BE2C (cell line): ENCODE data around the gene STXBP1.

Source experiments
- DNase-seq: peaks from one replicate; pipeline ENCODE4 v3.0.0-alpha.2; 2020
- H3K27me3 ChIP-seq: fragments of 250-450 bp; sonication (Bioruptor Pico); 2 replicates; pipeline ENCODE4 v1.5.1; 2020; ENCODE audit warnings: mild to moderate bottlenecking
- H3K36me3 ChIP-seq: fragments of 250-450 bp; sonication (Bioruptor Pico); 2 replicates; pipeline ENCODE4 v1.5.1; 2020; ENCODE audit warnings: mild to moderate bottlenecking
- H3K4me1 ChIP-seq: fragments of 250-450 bp; sonication (Bioruptor Pico); 2 replicates; pipeline ENCODE4 v1.5.1; 2020
- H3K4me3 ChIP-seq: 2 replicates; pipeline ENCODE4 v1.5.1; 2011; ENCODE audit warnings: low read depth, low read length
- H3K9me3 ChIP-seq: fragments of 250-450 bp; sonication (Bioruptor Pico); 2 replicates; pipeline ENCODE4 v1.5.1; 2020
- CTCF ChIP-seq: IDR thresholded peaks from 2 replicates; pipeline ENCODE4 v1.5.1; 2012; ENCODE audit warnings: mild to moderate bottlenecking, low read depth, low read length

STXBP1 gene

DNA sequence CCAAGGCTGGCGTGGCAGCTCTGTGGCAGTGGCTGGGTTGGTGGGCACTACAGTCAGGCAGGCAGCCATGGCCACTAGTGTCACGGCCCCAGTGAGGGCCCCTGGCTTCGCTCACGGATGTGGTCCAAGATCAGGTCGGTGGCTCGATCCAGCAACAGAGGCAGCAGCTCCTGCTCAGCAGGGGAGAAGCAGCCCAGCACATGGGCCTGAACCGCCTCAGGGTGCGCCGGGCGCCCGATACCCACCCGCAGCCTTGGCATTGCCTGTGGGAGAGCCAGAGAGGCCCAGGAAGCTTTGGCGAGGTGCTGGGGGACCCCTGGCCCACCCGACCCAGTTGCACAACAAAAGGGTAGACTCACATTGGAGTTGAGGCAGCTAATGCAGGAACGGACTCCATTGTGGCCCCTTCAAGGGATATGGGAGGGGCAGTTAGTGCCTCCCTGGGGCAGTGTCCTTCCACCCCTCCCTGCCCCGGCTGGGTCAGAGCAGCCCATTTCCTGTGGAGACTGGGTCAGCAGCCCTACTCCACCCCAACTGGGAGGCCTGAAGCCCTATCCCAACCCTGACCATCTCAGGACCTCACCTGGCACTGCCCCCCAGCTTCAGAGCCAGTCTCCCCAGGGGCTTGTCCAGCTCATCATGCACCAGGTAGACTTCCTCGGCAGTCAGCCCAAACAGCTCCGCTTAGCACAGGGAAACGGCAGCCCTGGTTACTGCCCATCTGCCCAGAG lies 102.1 kb downstream of the STXBP1 start:
- H3K9me3 ChIP-seq, result 0 out of 2 replicates have a peak, but pooled peaks cover under 1% of the 10 kb centered on the region
- DNase-seq, result no peak
- TF ChIP-seq CTCF, result no peak
- peak overlapping the region; percentile 88 for H3K4me3 ChIP-seq
- no peaks in the 10 kb centered on the region for H3K27me3 ChIP-seq
- no peaks in the 10 kb centered on the region; the same call in 1 of the 2 replicates for H3K36me3 ChIP-seq
- H3K4me1 ChIP-seq, result peaks cover 4% of the 10 kb centered on the region

DNA sequence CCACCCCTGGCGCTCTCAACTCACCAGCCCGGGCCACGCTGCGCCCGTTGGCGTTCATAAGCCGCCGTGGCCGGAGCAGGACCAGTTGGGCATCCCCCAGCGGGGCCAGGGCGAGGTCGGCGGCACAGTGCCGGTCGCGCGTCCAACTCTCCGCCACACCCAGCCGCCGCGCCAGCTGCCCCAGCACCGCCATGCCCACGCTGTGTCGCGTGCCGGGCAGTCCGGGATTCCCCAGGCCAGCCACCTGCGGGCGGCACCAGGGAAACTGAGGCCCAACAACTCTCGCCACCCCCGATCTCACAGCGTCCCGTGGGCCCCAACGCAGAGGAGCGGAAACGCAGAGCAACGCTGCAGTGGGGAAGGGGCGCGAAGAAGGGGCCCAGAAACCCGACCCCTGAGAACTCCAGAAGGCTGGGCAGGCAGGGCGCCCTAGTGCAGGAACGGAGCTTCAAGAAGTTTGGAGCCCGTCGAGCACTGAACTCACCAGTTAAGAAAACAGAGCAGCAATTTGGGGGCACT lies 102.9 kb downstream of the STXBP1 start:
- H3K27me3 ChIP-seq, result no peaks in the 10 kb centered on the region
- TF ChIP-seq CTCF, result no peak
- no peaks in the 10 kb centered on the region for H3K36me3 ChIP-seq
- peaks cover 8% of the 10 kb centered on the region for H3K4me1 ChIP-seq
- H3K9me3 ChIP-seq, result no peaks in the 10 kb centered on the region
- peak overlapping the region; percentile 88 for H3K4me3 ChIP-seq
- no peak for DNase-seq

DNA sequence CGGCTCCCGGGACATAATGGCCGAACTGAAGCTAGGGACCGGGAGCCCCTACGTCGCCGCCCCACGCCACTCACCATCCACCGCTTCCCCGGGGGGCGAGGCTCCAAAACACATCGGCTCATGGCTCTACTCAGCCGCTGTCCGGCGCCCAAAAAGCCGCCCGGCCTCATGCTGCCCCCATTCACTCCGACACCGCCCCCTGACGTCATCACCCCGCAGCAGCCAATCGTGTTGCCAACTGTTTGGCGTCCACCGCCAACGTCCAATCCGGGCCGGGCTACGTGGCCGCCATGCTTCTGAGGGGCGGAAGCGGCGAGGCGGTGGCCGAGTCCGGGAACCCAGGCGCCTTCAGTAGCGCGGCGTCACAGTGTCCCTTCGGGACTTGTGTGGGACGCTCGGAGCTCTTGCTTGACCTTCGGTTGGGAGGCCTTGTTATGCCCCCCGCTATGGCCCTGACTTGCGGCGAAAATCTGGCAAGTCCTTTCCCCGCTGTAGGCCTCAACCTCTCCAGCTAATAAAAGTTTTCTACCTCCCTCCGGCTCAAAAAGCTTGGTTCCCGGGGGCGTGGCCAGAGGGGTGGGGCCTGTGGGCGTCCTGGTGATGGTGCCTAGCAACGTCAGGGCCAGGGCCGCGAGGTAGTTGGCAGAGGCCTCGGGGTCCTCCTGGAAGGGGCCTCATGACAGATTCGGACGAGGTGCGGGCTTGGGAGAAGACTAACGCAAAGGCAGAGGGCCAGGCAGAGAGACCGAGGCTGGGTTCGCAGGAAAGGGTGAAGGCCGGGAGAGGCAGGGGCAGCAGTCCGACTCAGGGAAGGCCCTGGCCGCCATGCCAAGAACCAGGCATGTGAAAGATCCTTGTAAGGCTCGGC lies 103.6 kb downstream of the STXBP1 start, which contains the start of the genes PTRH1 and TTC16:
TSS of gene PTRH1 (minus strand) at position 194 of the 868 bp plus-strand sequence. CDS start at position 170, 24 bp downstream.
TSS of gene TTC16 (plus strand) at position 610 of the 868 bp plus-strand sequence. CDS start at position 677, 67 bp downstream.
- H3K4me1 ChIP-seq, result peaks cover 10% of the 10 kb centered on the region
- TF ChIP-seq CTCF, result no peak
- DNase-seq, result peak; percentile 98

GRCh38 chr9:127716412-127716811 lies 104.3 kb downstream of the STXBP1 start:
- H3K9me3 ChIP-seq, result no peaks in the 10 kb centered on the region
- no peak for TF ChIP-seq CTCF
- no peaks in the 10 kb centered on the region for H3K27me3 ChIP-seq
- no peak overlapping the region; the same call in 1 of the 2 replicates for H3K4me3 ChIP-seq
- no peak for DNase-seq
- no peaks in the 10 kb centered on the region for H3K36me3 ChIP-seq
- H3K4me1 ChIP-seq, result peaks cover 10% of the 10 kb centered on the region

More for the DNA sequence above, 103.6 kb downstream of the STXBP1 start, which contains the start of the genes PTRH1 and TTC16:
- Histone ChIP-seq H3K27me3 (no peaks in the 10 kb centered on the region), H3K4me3 (peak within 1 kb of the TSS; percentile 88), H3K9me3 (no peaks in the 10 kb centered on the region), H3K36me3 (no peaks in the 10 kb centered on the region)

DNA sequence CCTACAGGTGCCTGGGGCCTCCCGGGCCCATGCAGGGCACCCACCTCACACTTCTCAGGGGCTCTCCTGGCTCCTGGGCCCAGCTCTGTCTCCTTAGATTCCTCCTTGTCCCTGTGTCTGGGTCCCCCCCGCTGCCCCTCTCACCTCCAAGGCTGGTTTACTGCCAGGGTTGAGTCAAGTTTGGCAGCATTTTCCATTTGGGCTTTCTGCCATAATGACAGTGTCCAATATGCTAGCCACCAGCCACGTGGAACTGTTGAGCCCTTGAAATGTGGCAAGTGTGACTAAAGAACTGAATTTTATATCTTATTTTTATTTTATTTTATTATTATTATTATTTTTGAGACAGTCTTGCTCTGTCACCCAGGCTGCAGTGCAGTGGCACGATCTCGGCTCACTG lies 105.7 kb downstream of the STXBP1 start:
- Histone ChIP-seq H3K4me3 (no peak overlapping the region), H3K36me3 (no peaks in the 10 kb centered on the region)

More for the DNA sequence above, 105.7 kb downstream of the STXBP1 start:
- Histone ChIP-seq H3K4me1 (peaks cover 10% of the 10 kb centered on the region), H3K27me3 (no peaks in the 10 kb centered on the region), H3K9me3 (no peaks in the 10 kb centered on the region)
- no peak for DNase-seq
- no peak for TF ChIP-seq CTCF
